NCI-H187 treated with DMSO at 0.1 percent for 48 hours (cell line): ENCODE measurements around the gene HM13.
"Not testable (repeated sequence)": the region's sequence is repeated elsewhere in the genome, so short reads cannot be mapped to it uniquely, and the experiment has no call there.

ENCODE experiments used
- DNase-seq: peaks from one replicate; lab custom pipeline; 2025; lab: John Stamatoyannopoulos, UW

HM13 gene

GRCh38 chr20:31612271-31612640 lies 98.0 kb downstream of the HM13 start:
- not testable (repeated sequence) for DNase-seq

GRCh38 chr20:31615416-31615815 lies 101.2 kb downstream of the HM13 start:
- DNase-seq: no peak

- DNase-seq: no peak
Observed at GRCh38 chr20:31617432-31618104, 103.3 kb downstream of the HM13 start.
